Left ventricle myocardium inferior (tissue), 1 donor: ENCODE data around the gene FGD4. TPM values are rescaled to one million over a fixed set of nuclear protein-coding genes. Genes with fewer than 3 reads are reported as not detected.

Source experiments
- DNase-seq: peaks from one replicate; pipeline ENCODE4 v3.0.0-alpha.2; 2020
- H3K27ac ChIP-seq: fragments of 200-600 bp; replicated peaks from 2 replicates; pipeline ENCODE4 v1.8.0; 2021
- H3K27me3 ChIP-seq: fragments of 200-600 bp; 2 replicates; pipeline ENCODE4 v1.8.0; 2021; ENCODE audit warnings: low read depth
- H3K36me3 ChIP-seq: fragments of 200-600 bp; 2 replicates; pipeline ENCODE4 v1.8.0; 2021
- H3K4me1 ChIP-seq: fragments of 200-600 bp; 2 replicates; pipeline ENCODE4 v1.8.0; 2021
- H3K4me3 ChIP-seq: fragments of 200-600 bp; 2 replicates; pipeline ENCODE4 v1.8.0; 2021; ENCODE audit warnings: mild to moderate bottlenecking, moderate library complexity
- H3K9me3 ChIP-seq: fragments of 200-600 bp; replicated peaks from 2 replicates; pipeline ENCODE4 v1.8.0; 2021
- CTCF ChIP-seq: fragments of 200-600 bp; IDR thresholded peaks from 2 replicates; pipeline ENCODE4 v1.8.0; 2021; ENCODE audit warnings: antibody characterized with exemption, mild to moderate bottlenecking, borderline replicate concordance
- intact Hi-C: fragments of 100-400 bp; cut with micrococcal nuclease; formaldehyde crosslinking; loops from one replicate; pipeline ENCODE4 v1.11.0; 2022
- total RNA-seq: library from RNA; stranded (reverse); fragmentation: NEBNext Ultra II Directional; extraction: Animal tissue kit (Norgen Biotek cat#: 25700); gene quantifications from one replicate; pipeline ENCODE4 v1.2.1, GENCODE V29; 2021
- donor health status: DM: no; HTN: yes; CAD: no; lungs with severe emphysema.

Gene FGD4
- total RNA-seq, 1 donor from 2014 or later: 30.5 TPM

DNA sequence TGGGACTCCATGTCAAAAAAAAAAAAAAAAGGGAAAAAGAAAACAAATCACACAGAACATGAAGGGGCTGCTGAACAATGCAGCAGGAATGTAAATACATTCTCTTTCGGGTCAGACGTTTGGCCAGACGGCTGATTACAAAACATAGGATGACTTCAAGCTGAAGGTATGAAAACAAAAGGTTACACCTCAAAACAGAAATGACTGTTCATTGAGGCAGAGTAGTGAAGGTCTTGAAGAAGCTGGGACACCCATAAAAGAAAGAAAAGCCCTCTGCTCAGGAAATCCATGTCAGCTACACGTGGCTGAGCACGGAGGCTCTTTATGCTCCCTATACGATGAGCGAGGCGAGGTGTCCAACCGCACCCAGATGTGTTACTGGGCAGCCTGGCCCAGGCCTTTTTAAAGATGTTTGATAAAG, 37.7 kb downstream of the FGD4 start:
- no peak for DNase-seq
- no peaks in the 10 kb centered on the region for H3K9me3 ChIP-seq
- H3K4me3 ChIP-seq: no peak overlapping the region
- H3K36me3 ChIP-seq: no peaks in the 10 kb centered on the region
- intact Hi-C loops: no loop called here
- no peak overlapping the region for H3K27ac ChIP-seq
- no peaks in the 10 kb centered on the region for H3K27me3 ChIP-seq
- no peak for TF ChIP-seq CTCF
- peaks cover 13% of the 10 kb centered on the region for H3K4me1 ChIP-seq

DNA sequence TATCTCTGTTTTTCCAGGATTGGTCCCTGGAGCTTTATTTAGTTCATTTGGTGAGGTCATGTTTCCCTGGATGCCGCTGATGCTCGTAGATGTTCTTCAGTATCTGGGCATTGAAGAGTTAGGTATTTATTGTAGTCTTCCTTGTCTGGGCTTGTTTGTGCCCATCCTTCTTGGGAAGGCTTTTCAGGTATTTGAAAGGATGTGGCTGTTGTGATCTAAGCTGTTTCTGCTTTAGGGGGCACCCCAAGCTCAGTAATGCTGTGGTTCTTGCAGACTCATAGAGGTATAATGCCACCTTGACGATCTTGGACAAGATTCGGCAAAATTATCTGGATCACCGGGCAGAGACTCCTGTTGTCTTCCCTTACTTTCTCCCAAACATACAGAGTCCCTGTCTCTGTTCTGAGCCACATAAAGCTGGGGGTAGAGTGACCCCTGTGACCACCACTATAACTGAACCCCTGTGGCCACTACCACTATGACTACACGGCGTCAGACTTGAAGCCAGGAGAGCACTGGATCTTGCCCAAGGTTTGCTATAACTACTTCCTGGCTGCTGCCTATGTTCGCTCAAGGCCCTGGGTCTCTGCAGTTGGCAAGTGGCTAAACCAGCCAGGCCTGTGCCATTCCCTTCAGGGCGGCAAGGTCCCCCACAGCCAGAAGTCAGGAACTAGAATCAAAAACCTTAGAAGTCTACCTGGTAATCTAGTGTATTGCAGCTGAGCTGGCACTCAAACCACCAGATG, 40.9 kb downstream of the FGD4 start:
- no peaks in the 10 kb centered on the region for H3K27me3 ChIP-seq
- H3K4me3 ChIP-seq: no peak overlapping the region
- no peaks in the 10 kb centered on the region for H3K36me3 ChIP-seq
- no peak for TF ChIP-seq CTCF
- no peak for DNase-seq
- no peaks in the 10 kb centered on the region for H3K9me3 ChIP-seq
- intact Hi-C loops: no loop called here
- no peak overlapping the region for H3K27ac ChIP-seq
- peaks cover 25% of the 10 kb centered on the region for H3K4me1 ChIP-seq

DNA sequence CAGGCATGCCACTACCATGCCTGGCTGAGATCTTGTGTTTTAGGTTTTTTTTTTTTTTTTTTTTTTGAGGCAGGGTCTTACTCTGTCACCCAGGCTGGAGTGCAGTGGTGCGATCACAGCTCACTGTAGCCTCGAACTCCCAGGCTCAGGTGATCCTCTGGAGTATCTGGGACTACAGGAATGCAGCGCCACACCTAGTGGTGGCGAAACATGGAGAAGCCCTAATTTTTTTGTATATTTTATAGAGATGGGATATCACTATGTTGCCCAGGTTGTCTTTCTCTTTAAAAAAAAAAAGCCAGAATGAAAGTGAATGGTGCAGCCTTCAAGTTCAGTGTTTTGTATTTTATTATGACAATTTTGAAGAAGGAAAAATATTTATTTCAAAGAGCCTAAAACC, 44.1 kb downstream of the FGD4 start:
- no peaks in the 10 kb centered on the region for H3K36me3 ChIP-seq
- H3K4me1 ChIP-seq: peaks cover 48% of the 10 kb centered on the region
- no peak for TF ChIP-seq CTCF
- intact Hi-C loops: no loop called here
- H3K9me3 ChIP-seq: no peaks in the 10 kb centered on the region
- no peak for DNase-seq
- no peak overlapping the region for H3K27ac ChIP-seq
- H3K27me3 ChIP-seq: no peaks in the 10 kb centered on the region
- no peak overlapping the region for H3K4me3 ChIP-seq

GRCh38 chr12:32444895-32445294, 45.5 kb downstream of the FGD4 start:
- no peak overlapping the region for H3K27ac ChIP-seq
- no peak for DNase-seq
- no peaks in the 10 kb centered on the region for H3K36me3 ChIP-seq
- H3K9me3 ChIP-seq: no peaks in the 10 kb centered on the region
- no peak overlapping the region for H3K4me3 ChIP-seq
- peaks cover 44% of the 10 kb centered on the region for H3K4me1 ChIP-seq
- TF ChIP-seq CTCF: no peak
- intact Hi-C loops: no loop called here
- H3K27me3 ChIP-seq: no peaks in the 10 kb centered on the region

GRCh38 chr12:32445356-32445755, 46.0 kb downstream of the FGD4 start:
- H3K27me3 ChIP-seq: no peaks in the 10 kb centered on the region
- intact Hi-C loops: no loop called here
- no peak for DNase-seq
- H3K9me3 ChIP-seq: no peaks in the 10 kb centered on the region
- no peak for TF ChIP-seq CTCF
- peaks cover 41% of the 10 kb centered on the region for H3K4me1 ChIP-seq
- H3K36me3 ChIP-seq: no peaks in the 10 kb centered on the region
- no peak overlapping the region for H3K27ac ChIP-seq
- H3K4me3 ChIP-seq: no peak overlapping the region
